Frontal cortex (tissue), 4 donors: ENCODE data around the gene MAP3K3. TPM values are rescaled to one million over a fixed set of nuclear protein-coding genes. Genes with fewer than 3 reads are reported as not detected.

Experiments
- DNase-seq, 2 donors: peaks; one replicate each; pipeline ENCODE4 v3.0.0; 2012; ENCODE audit warnings: low spot score in 2 of 2
- FAIRE-seq: peaks from 2 replicates; lab custom pipeline; 2012; peaks lifted over from hg19 to GRCh38; lab: Jason Lieb, UNC
- total RNA-seq: library from RNA; depleted of rRNA; stranded (reverse); fragments of >200 nt; gene quantifications from one replicate; pipeline ENCODE4 v1.2.3, GENCODE V29; 2014
- donor health status: control.
- donor health status: control.
- donor health status: control.

The MAP3K3 gene
- total RNA-seq, 1 donor from 2014 or later: 17.1 TPM

GRCh38 chr17:63647065-63647725, 25.0 kb downstream of the MAP3K3 start:
- FAIRE-seq: no peak

GRCh38 chr17:63647936-63648335, 25.7 kb downstream of the MAP3K3 start:
- DNase-seq (no peak), FAIRE-seq (no peak)

More at GRCh38 chr17:63647065-63647725, 25.0 kb downstream of the MAP3K3 start:
- no peak for DNase-seq

DNA sequence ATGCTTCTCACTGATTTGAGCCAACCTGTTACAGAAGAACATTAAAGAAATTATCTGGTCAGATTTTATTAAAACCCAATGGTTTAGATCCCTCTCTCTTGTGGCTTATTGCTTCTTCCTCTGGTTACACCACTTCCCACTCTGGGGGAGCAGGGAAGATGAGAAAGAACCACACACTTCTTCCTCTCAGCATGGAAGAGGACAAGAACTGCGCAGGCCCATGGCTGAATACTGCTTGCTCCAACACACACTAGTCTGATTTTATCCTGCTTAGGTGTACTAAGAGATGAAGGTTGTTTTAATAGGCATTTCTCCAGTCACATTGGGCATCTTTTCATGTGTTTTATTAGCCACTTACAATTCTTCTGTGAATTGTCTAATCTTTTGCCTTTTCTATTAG, 27.6 kb downstream of the MAP3K3 start:
- no peak for DNase-seq

GRCh38 chr17:63652106-63652505, 29.9 kb downstream of the MAP3K3 start:
- no peak for DNase-seq
- no peak for FAIRE-seq

More for the DNA sequence above, 27.6 kb downstream of the MAP3K3 start:
- no peak for FAIRE-seq

- no peak for FAIRE-seq
- no peak for DNase-seq
Observed at GRCh38 chr17:63653050-63653449, 30.8 kb downstream of the MAP3K3 start.

- no peak for FAIRE-seq
- DNase-seq: no peak
Observed at GRCh38 chr17:63657786-63658185, 35.6 kb downstream of the MAP3K3 start.

DNA sequence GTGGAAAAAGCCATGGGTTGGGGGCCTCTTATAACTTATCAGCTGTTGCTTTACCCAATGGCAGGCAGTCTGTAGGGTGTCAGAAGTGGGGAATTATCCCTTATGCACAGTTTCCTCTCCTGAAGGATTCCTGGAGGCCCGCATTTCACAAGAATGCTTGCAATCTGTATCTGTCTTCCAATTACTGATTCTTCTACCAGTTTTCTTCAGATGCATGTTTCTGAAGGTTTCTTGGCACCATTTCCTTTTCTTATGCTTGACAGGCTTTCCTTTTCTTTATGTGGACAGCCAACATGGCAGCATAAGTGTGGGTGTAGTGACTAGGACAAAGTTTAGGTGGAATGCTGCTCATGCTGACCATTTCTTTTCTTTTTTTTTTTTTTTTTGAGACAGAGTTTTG, 36.1 kb downstream of the MAP3K3 start:
- FAIRE-seq (no peak), DNase-seq (no peak)

DNA sequence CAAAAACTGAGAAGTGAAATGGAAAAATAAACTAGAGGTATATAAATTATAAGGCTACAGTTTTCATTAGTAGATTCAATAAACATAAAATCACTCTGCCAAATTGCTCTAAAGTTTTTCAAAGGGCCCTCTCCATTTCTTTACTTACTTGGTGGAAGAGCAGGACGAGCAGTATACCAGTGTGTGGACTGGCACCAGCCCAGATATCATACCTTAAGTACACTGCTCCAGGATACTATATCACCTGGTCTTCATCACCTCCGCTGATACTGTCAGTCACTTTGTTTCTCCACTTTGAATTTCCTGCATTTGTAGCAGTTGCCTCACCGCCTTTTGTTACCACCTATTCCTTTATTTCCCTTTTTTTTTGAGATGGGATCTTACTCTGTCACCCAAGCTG, 37.6 kb downstream of the MAP3K3 start:
- no peak for FAIRE-seq
- no peak for DNase-seq

DNA sequence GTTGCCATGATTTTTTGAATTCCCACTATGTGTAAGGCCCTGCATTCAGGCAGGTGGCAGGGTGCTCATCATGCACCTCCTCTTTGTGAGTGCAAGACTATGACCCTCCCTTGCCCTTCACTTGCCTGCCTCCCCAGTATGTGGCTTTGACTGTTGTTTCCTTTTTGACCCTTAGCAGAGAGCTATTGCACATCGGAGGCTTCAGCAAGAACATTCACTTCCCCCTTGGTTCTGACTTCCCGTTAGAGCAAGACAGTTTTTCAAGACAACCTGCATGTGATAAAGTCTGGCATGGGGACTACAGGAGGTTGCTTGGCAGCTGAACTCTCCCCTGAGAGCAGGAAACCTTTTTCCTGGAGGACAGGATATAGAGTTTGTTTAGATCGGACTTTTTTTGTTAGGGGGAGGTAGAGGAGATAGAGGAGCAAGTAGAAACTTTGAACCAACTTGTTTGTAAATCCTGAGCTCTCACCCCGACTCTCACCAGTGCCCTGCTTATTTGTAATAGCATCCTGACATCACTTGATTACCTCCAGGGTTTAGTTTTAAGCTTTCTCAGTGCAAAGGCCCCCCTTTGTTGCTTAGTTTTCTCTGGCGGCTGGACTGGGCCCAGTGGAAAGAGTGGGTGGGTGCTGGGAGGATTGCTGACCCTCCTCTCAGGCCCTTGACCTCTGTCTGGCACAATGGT, 43.5 kb downstream of the MAP3K3 start:
- FAIRE-seq: no peak
- DNase-seq: no peak

GRCh38 chr17:63672856-63673255, 50.6 kb downstream of the MAP3K3 start:
- DNase-seq (no peak), FAIRE-seq (no peak)

DNA sequence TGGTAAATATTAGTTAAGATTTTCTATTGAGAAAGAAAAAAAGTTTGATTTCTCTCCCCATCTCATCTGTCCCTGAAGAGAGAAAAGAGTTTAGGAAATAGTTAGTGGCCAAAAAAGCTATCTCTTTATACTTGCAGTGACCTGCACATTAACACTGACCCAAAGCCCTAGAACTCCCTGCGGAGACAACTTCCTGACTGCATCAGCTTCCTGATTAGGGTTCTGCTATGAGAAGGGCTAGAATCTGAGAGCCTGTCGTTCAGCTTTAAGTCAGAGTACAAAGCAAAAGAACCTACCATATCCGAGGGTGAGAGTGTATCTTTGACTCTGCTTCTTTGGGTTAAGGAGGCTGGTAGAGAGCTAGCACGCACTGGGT, 53.0 kb downstream of the MAP3K3 start:
- no peak for DNase-seq
- no peak for FAIRE-seq

DNA sequence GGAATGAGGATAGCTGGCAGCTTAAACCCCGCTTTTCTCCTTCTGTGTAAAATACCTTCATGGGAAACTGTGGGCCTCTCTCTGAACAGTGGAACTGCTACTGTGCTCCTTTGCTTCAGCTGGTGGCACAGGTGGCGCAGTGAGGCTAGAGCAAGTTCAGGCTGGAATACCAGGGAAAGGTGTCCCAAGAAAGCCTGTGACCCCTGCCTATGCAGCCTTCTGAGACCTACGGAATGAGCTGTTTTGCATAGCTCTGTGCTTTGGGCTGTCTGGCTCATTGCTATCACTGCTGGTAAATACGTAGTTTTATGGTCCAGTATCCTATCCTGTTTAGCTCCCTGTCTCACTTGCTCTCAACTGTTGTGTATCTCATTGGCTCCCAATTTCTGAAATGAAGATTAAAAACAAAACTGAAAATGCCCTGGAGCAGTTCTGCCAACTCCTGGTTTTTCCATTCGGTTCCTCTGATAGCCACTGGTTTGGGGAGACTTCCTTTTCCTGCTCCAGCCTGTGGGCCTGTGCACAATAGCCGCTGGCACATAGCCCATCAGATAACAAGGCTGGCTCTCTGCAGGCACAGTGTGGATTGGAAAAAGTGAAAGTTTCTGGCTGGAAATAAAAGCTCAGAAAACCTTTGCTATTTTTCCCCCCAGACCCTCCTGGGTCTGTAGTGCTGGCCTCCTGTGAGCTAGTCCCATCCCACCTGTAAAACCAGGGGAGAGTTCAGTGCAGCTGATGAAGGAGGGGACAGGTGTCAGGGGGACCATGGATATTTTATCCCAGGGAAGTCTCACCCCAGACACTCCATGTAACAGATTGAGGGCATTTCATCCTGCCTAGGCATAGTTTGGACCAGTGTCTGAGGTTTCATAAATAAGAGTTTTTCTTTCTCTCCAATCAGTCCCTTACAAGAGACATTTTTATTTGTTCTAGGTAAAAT, 53.7 kb downstream of the MAP3K3 start:
- FAIRE-seq (no peak), DNase-seq (no peak)

- FAIRE-seq: no peak
Observed at GRCh38 chr17:63676584-63676983, 54.4 kb downstream of the MAP3K3 start.

DNA sequence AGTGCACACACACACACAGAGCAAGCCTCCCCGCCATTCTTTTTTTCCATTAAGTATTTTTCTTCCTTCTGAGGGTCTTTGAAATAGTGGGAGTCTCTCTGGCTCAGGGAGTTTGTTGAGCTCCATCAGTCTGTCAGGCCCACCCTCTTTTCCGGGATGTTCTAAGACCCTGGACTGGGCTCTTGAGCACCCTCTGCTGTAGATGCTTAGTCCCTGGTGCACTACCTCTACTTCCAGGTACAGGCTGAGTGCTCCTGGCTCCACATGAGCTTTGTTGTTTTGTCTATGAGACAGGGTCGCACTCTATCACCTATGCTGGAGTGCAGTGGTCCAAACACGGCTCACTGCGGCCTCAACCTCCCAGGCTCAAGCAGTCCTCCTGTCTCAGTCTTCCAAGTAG, 57.0 kb downstream of the MAP3K3 start:
- no peak for DNase-seq
- FAIRE-seq: no peak

More at GRCh38 chr17:63676584-63676983, 54.4 kb downstream of the MAP3K3 start:
- no peak for DNase-seq

DNA sequence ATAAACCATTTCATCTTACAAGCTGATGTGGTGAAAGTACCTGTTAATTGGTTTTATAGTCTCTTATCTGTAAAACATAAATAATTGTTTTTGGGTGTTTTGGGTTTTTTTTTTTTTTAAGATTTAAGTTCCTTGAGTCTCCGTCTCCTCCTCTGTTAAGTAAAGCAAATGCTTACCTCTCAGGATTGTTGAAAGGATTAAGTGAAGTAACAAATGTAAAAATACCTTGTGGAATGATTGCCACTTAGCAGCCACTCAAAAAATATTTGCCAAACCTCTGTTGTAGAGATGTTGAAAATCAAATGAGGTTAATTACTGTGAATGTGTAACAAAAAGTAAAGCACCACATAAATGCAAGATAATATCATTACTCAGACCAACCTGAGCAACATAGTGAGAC, 58.5 kb downstream of the MAP3K3 start:
- FAIRE-seq (no peak), DNase-seq (no peak)

DNA sequence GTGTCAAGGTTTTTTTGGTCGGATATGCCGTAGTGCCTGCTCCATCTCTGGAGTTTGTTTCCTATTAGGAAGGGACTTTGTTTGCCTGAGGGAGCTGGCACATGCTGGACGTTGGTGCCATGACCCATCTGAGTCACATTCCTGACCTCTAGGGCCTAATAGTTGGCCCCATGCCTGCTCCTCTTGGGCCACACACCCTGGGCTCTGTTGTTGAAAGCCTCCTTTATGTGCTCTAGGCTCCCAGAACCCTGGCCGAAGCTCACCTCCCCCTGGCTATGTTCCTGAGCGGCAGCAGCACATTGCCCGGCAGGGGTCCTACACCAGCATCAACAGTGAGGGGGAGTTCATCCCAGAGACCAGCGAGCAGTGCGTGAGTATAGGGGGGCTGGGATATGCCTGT, 59.3 kb downstream of the MAP3K3 start:
- no peak for FAIRE-seq
- DNase-seq: no peak

DNA sequence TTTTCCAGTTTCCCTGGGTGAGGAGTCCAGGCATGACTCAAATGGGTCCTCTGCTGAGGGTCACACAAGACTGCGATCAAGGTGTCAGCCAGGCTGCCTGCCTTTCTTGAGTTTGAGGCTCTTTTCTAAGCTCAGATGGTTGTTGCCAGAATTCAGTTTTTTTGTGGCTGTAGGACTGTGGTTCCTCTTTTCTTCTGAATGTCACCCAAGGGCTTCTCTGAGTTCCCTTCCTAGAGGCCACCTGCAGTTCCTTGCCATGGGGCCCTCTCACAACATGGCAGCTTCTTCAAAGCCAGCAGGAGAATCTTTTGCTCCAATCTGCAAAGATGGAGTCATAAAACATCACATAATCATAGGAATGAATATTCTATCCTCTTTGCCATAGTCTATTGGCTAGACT, 60.2 kb downstream of the MAP3K3 start:
- FAIRE-seq: no peak
- DNase-seq: no peak

GRCh38 chr17:63682981-63683380, 60.8 kb downstream of the MAP3K3 start:
- no peak for DNase-seq
- no peak for FAIRE-seq

DNA sequence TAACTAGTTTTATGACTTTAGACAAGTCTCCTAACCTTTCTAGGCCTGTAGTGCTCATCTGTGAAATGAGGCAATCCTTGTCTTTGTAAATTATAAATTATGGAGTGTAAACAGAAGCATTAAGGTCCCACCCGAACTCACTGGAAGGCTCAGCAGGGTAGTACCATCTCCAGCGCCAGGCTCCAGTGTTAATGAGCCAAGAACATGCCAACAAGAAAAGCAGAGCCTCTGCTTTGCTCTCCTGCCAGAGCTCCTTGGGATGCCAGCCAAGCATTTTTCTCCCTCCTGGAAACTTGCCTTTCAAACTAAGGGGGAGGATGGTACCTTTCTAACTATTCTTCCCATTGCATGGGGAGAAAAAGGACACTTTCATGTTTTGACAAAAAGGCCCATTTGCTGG, 62.8 kb downstream of the MAP3K3 start:
- FAIRE-seq (no peak), DNase-seq (no peak)

GRCh38 chr17:63685578-63685977, 63.4 kb downstream of the MAP3K3 start:
- FAIRE-seq (no peak), DNase-seq (no peak)
